Lower leg skin (tissue), 4 donors: ENCODE data around the gene DLG2. TPM values are rescaled to one million over a fixed set of nuclear protein-coding genes. Genes with fewer than 3 reads are reported as not detected.
"Not testable (repeated sequence)": the region's sequence is repeated elsewhere in the genome, so short reads cannot be mapped to it uniquely, and the experiment has no call there.

Experiments
- DNase-seq, 2 donors: peaks; one replicate each; pipeline ENCODE4 v3.0.0-alpha.2; 2019; ENCODE audit warnings: low spot score in 2 of 2
- H3K4me3 ChIP-seq: fragments of 200-600 bp; sonication (generic); 2 replicates; pipeline ENCODE4 v1.5.1; 2017; ENCODE audit warnings: mild to moderate bottlenecking, low read depth; ENCODE audit not compliant: poor library complexity, severe bottlenecking
- CTCF ChIP-seq, 3 donors: fragments of 450-650 bp; IDR thresholded peaks; one replicate each; pipeline ENCODE4 v1.5.1; 2016; ENCODE audit warnings: antibody characterized with exemption in 3 of 3, mild to moderate bottlenecking in 3 of 3, moderate library complexity in 2 of 3
- POLR2A ChIP-seq, 2 donors: fragments of 450-650 bp; IDR thresholded peaks; one replicate each; pipeline ENCODE4 v1.6.1; 2016 to 2017; ENCODE audit warnings: antibody characterized with exemption in 2 of 2, mild to moderate bottlenecking in 1 of 2, moderate library complexity in 1 of 2
- WGBS, 2 donors: methylation state at CpG; one replicate each; pipeline ENCODE4 v1.1.5; 2018; 5-methylcytosine and 5-hydroxymethylcytosine counted together
- intact Hi-C: fragments of 100-400 bp; cut with DNase I; formaldehyde crosslinking; loops from one replicate; pipeline ENCODE4 v1.15.0; 2023; ENCODE audit warnings: low total_unique reads
- total RNA-seq, 4 donors: library from RNA; depleted of rRNA; stranded (reverse); fragments of >200 nt; gene quantifications; one replicate each; pipeline ENCODE4 v1.1.0, GENCODE V29; 2016

Gene DLG2
- total RNA-seq, 4 donors from 2014 or later = 37.6 to 68.3 (median 46.0) TPM

GRCh38 chr11:85295694-85296271 is 331.4 kb downstream of the DLG2 start:
- intact Hi-C loops = no loop called here
- DNase-seq = no peak
- WGBS, 2 donors = 95 to 99% methylated on average over 1 of the region's 1 CpG
- TF ChIP-seq CTCF (IDR thresholded peaks at IDR 0.05) (no peak), POLR2A (IDR thresholded peaks at IDR 0.05) (no peak)
- no peak overlapping the region for H3K4me3 ChIP-seq

DNA sequence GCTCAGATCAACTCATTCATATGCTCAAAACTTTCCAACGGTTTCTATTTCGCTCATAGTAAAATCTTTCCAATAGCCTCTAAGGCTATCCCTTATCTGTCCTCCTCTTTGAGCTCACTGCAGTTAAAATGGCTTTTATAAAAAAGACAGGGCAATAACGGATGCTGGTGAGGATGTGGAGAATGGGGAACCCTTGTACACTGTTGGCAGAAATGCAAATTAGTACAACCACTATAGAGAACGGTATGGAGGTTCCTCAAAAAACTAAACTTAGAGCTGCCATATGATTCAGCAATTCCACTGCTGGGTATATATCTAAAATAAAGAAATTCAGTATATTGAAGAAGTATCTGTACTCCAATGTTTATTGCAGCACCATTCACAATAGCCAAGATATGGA is 345.6 kb downstream of the DLG2 start:
- DNase-seq = no peak
- intact Hi-C loops = no loop called here
- 89 to 90% methylated on average over 4 of the region's 4 CpGs for WGBS, 2 donors
- TF ChIP-seq POLR2A (IDR thresholded peaks at IDR 0.05) (no peak), CTCF (IDR thresholded peaks at IDR 0.05) (no peak)
- H3K4me3 ChIP-seq = no peak overlapping the region

- intact Hi-C loops = no loop called here
- DNase-seq = no peak
- 40 to 44% methylated on average over 1 of the region's 1 CpG for WGBS, 2 donors
- no peak for TF ChIP-seq CTCF (IDR thresholded peaks at IDR 0.05)
- TF ChIP-seq POLR2A (IDR thresholded peaks at IDR 0.05) = no peak
- H3K4me3 ChIP-seq = no peak overlapping the region
Observed at GRCh38 chr11:85279267-85279666, 347.9 kb downstream of the DLG2 start.

DNA sequence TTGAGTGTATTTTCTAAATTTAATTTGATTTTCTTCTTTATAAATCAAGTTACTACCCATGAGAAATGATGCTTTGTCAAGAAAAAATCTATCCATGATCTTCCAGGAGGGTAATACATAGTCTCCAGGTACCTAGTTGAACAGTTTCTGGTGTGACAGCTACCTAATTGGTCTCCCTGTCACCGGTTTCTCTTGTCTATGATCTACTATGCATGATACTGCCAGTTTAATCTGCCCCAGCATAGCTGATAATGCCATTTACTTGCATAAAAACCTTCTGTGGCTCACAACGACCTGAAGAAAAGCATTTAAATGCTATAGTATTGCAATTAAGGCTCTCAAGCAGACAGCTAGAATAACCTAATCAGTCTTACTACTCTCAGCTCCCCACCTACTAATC is 349.5 kb downstream of the DLG2 start:
- 45 to 58% methylated on average over 2 of the region's 2 CpGs for WGBS, 2 donors
- TF ChIP-seq POLR2A (IDR thresholded peaks at IDR 0.05) (no peak), CTCF (IDR thresholded peaks at IDR 0.05) (no peak)
- intact Hi-C loops = no loop called here
- no peak overlapping the region for H3K4me3 ChIP-seq
- DNase-seq = no peak

DNA sequence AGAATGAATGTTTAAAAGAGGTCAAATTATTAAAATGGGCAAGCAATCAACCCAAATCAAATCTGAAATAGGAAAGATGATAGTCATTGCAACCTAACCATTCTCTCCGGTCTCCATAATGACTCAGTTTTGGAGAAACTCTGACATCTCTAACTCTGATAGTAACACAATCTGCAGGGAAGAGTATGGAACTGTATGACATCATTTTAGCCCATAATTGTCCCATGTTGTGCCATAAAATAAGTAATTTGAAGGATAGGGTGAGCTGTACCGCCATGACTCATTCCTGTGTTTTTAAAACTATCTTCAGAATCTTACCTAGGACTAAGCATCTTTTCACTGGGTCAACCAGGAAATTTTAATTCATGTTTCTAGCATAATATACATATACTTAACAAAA is 350.8 kb downstream of the DLG2 start:
- 91 to 94% methylated on average over 2 of the region's 2 CpGs for WGBS, 2 donors
- H3K4me3 ChIP-seq = no peak overlapping the region
- intact Hi-C loops = no loop called here
- no peak for TF ChIP-seq POLR2A (IDR thresholded peaks at IDR 0.05)
- TF ChIP-seq CTCF (IDR thresholded peaks at IDR 0.05) = no peak
- no peak for DNase-seq

GRCh38 chr11:85270315-85270714 is 356.8 kb downstream of the DLG2 start:
- not testable (repeated sequence) for H3K4me3 ChIP-seq, DNase-seq
- WGBS, 2 donors = 83 to 86% methylated on average over 2 of the region's 2 CpGs

More at GRCh38 chr11:85270315-85270714, 356.8 kb downstream of the DLG2 start:
- intact Hi-C loops = not testable (repeated sequence)
